BJ (cell line): Measurements from ENCODE around the gene SPTLC1. TPM values are rescaled to one million over a fixed set of nuclear protein-coding genes. Genes with fewer than 3 reads are reported as not detected.

Experiments used
- CTCF ChIA-PET: fragments of 350-600 bp; formaldehyde crosslinking; extraction: SDS; loops from one replicate; lab custom pipeline; 2021; ENCODE audit warnings: antibody characterized with exemption, inconsistent platforms; lab: Yijun Ruan, JAX
- POLR2A ChIA-PET: fragments of 300-600 bp; sonication (Branson Sonifier 250); formaldehyde crosslinking; extraction: SDS; loops from one replicate; lab custom pipeline; 2021; ENCODE audit warnings: antibody characterized with exemption; lab: Charles Lee
- DNase-seq: peaks from one replicate; pipeline ENCODE4 v3.0.0-alpha.2; 2011; ENCODE audit warnings: low read depth
- H3K27me3 ChIP-seq: 2 replicates; pipeline ENCODE4 v1.6.0; 2011; ENCODE audit warnings: low read length; ENCODE audit not compliant: control insufficient read depth, insufficient read depth
- H3K36me3 ChIP-seq: 2 replicates; pipeline ENCODE4 v1.5.1; 2011; ENCODE audit warnings: low read length; ENCODE audit not compliant: control insufficient read depth, insufficient read depth
- H3K4me3 ChIP-seq: 2 replicates; pipeline ENCODE4 v1.5.1; 2011; ENCODE audit warnings: low read depth, mild to moderate bottlenecking, control low read depth, low read length
- CTCF ChIP-seq: IDR thresholded peaks from 2 replicates; pipeline ENCODE4 v1.5.1; 2011; ENCODE audit warnings: low read depth, mild to moderate bottlenecking, control low read depth, inconsistent platforms, low read length, moderate library complexity; ENCODE audit not compliant: insufficient read depth
- polyA plus RNA-seq: library from polyadenylated mRNA; depleted of rRNA; stranded (reverse); fragments of >200 nt; gene quantifications from 2 replicates; pipeline ENCODE4 v1.2.3, GENCODE V29; 2011

SPTLC1 gene
- polyA plus RNA-seq, 1 experiment = 102 TPM

- ChIA-PET CTCF (no interaction called here), POLR2A (no interaction called here)
- no peak for TF ChIP-seq CTCF
- no peaks in the 10 kb centered on the region for H3K36me3 ChIP-seq
- DNase-seq = no peak
- no peaks in the 10 kb centered on the region for H3K27me3 ChIP-seq
- H3K4me3 ChIP-seq = no peak overlapping the region
Measured at GRCh38 chr9:91995000-91995655, 120.1 kb downstream of the SPTLC1 start.

GRCh38 chr9:91994422-91994821 lies 120.8 kb downstream of the SPTLC1 start:
- CTCF ChIA-PET = no interaction called here

GRCh38 chr9:91992461-91993041 lies 122.7 kb downstream of the SPTLC1 start:
- H3K4me3 ChIP-seq = peak overlapping the region; percentile 31; the same call in 1 of the 2 replicates
- no peak for TF ChIP-seq CTCF
- peak; percentile 97 for DNase-seq
- CTCF ChIA-PET = interaction anchor here (0.7 to 3.2 kb wide), 3 partner anchors 14 to 43 kb away, joined by 3 to 21 read pairs (median 7); no protein-coding TSS in a partner anchor
- no peaks in the 10 kb centered on the region for H3K27me3 ChIP-seq
- no peaks in the 10 kb centered on the region for H3K36me3 ChIP-seq
- POLR2A ChIA-PET = interaction anchor here (0.6 kb wide), 1 partner anchor 46 kb away, joined by 3 read pairs; no protein-coding TSS in a partner anchor

More at GRCh38 chr9:91994422-91994821, 120.8 kb downstream of the SPTLC1 start:
- no peak for TF ChIP-seq CTCF
- no peak for DNase-seq
- no peaks in the 10 kb centered on the region for H3K27me3 ChIP-seq
- no peak overlapping the region for H3K4me3 ChIP-seq
- H3K36me3 ChIP-seq = no peaks in the 10 kb centered on the region
- POLR2A ChIA-PET = no interaction called here

- POLR2A ChIA-PET = interaction anchor here (0.6 kb wide), 1 partner anchor 46 kb away, joined by 3 read pairs; no protein-coding TSS in a partner anchor
- CTCF ChIA-PET = interaction anchor here (0.5 to 3.2 kb wide), 6 partner anchors 13 to 311 kb away, joined by 3 to 21 read pairs (median 6); partner anchors contain the start of gene ROR2
- H3K4me3 ChIP-seq = peak overlapping the region; percentile 31
Measured at GRCh38 chr9:91991721-91992341, 123.4 kb downstream of the SPTLC1 start.

More at GRCh38 chr9:91991721-91992341, 123.4 kb downstream of the SPTLC1 start:
- TF ChIP-seq CTCF = no peak
- no peaks in the 10 kb centered on the region for H3K36me3 ChIP-seq
- DNase-seq = peak; percentile 24
- no peaks in the 10 kb centered on the region for H3K27me3 ChIP-seq
